Osteoblast (primary cell): ENCODE results near the gene SLC13A2. TPM values are rescaled to one million over a fixed set of nuclear protein-coding genes. Genes with fewer than 3 reads are reported as not detected.

ENCODE experiments used
- DNase-seq: peaks from one replicate; pipeline ENCODE4 v3.0.0; 2011; ENCODE audit warnings: low spot score, mixed read lengths; ENCODE audit not compliant: insufficient read length; ENCODE audit errors: missing footprints
- H2AFZ ChIP-seq: 2 replicates; pipeline ENCODE4 v1.6.0; 2011; ENCODE audit warnings: mild to moderate bottlenecking, low read length
- H3K27ac ChIP-seq: 2 replicates; pipeline ENCODE4 v1.5.1; 2011; ENCODE audit warnings: mild to moderate bottlenecking, low read depth, low read length, moderate library complexity
- H3K27me3 ChIP-seq: 2 replicates; pipeline ENCODE4 v1.6.0; 2012; ENCODE audit warnings: mild to moderate bottlenecking, control low read depth, inconsistent platforms, low read length, moderate library complexity; ENCODE audit not compliant: insufficient read depth
- H3K36me3 ChIP-seq: 2 replicates; pipeline ENCODE4 v1.5.1; 2011; ENCODE audit warnings: mild to moderate bottlenecking, low read length, control low read depth, moderate library complexity; ENCODE audit not compliant: insufficient read depth
- H3K4me1 ChIP-seq: 2 replicates; pipeline ENCODE4 v1.5.1; 2011; ENCODE audit warnings: mild to moderate bottlenecking, low read length, control low read depth, moderate library complexity; ENCODE audit not compliant: insufficient read depth
- H3K4me2 ChIP-seq: 2 replicates; pipeline ENCODE4 v1.6.0; 2011; ENCODE audit warnings: mild to moderate bottlenecking, low read length; ENCODE audit not compliant: insufficient read depth
- H3K4me3 ChIP-seq: fragments of 200-600 bp; sonication (generic); 3 replicates; pipeline ENCODE4 v1.5.1; 2012; ENCODE audit warnings: mild to moderate bottlenecking, low read length, inconsistent platforms; ENCODE audit not compliant: insufficient read depth
- H3K79me2 ChIP-seq: 2 replicates; pipeline ENCODE4 v1.6.0; 2012; ENCODE audit warnings: mild to moderate bottlenecking, low read length, control low read depth, inconsistent platforms; ENCODE audit not compliant: insufficient read depth
- H3K9me3 ChIP-seq: 2 replicates; pipeline ENCODE4 v1.5.1; 2011; ENCODE audit warnings: low read depth, low read length, control low read depth
- H4K20me1 ChIP-seq: 2 replicates; pipeline ENCODE4 v1.6.0; 2012; ENCODE audit warnings: mild to moderate bottlenecking, low read length, control low read depth; ENCODE audit not compliant: insufficient read depth
- CTCF ChIP-seq: IDR thresholded peaks from 2 replicates; pipeline ENCODE4 v1.5.1; 2011; ENCODE audit warnings: mild to moderate bottlenecking, low read depth, low read length, moderate library complexity; ENCODE audit errors: extremely low read depth
- total RNA-seq: library from RNA; depleted of rRNA; stranded (reverse); fragments of >200 nt; gene quantifications from 2 replicates; pipeline ENCODE4 v1.2.3, GENCODE V29; 2012

Gene SLC13A2
- total RNA-seq, 1 donor, result not detected

- H3K27me3 ChIP-seq, result peaks cover 47% of the 10 kb centered on the region
- no peaks in the 10 kb centered on the region for H3K36me3 ChIP-seq
- H3K79me2 ChIP-seq, result no peaks in the 10 kb centered on the region
- no peak overlapping the region for H3K4me2 ChIP-seq
- no peak overlapping the region for H3K27ac ChIP-seq
- peaks cover 2% of the 10 kb centered on the region for H4K20me1 ChIP-seq
- peaks cover 18% of the 10 kb centered on the region for H3K4me1 ChIP-seq
- TF ChIP-seq CTCF, result no peak
- DNase-seq, result no peak
- H3K9me3 ChIP-seq, result no peaks in the 10 kb centered on the region
- no peak overlapping the region for H3K4me3 ChIP-seq
- H2AFZ ChIP-seq, result no peak overlapping the region
Observed at GRCh38 chr17:28468781-28469180, 4.7 kb upstream of the SLC13A2 start.

- Histone ChIP-seq H3K4me1 (peaks cover 18% of the 10 kb centered on the region), H3K27me3 (peaks cover 48% of the 10 kb centered on the region)
Observed at GRCh38 chr17:28469376-28469775, 4.1 kb upstream of the SLC13A2 start.

GRCh38 chr17:28470266-28470913 is 3.1 kb upstream of the SLC13A2 start:
- no peaks in the 10 kb centered on the region for H3K79me2 ChIP-seq
- H3K36me3 ChIP-seq, result no peaks in the 10 kb centered on the region
- H3K27me3 ChIP-seq, result peaks cover 52% of the 10 kb centered on the region
- H3K27ac ChIP-seq, result no peak overlapping the region
- H3K9me3 ChIP-seq, result no peaks in the 10 kb centered on the region
- H3K4me1 ChIP-seq, result peaks cover 18% of the 10 kb centered on the region
- H3K4me2 ChIP-seq, result no peak overlapping the region
- H4K20me1 ChIP-seq, result peaks cover 2% of the 10 kb centered on the region
- DNase-seq, result peak; percentile 60
- TF ChIP-seq CTCF, result no peak
- no peak overlapping the region for H3K4me3 ChIP-seq
- H2AFZ ChIP-seq, result no peak overlapping the region

More at GRCh38 chr17:28469376-28469775, 4.1 kb upstream of the SLC13A2 start:
- no peak for DNase-seq
- H3K9me3 ChIP-seq, result no peaks in the 10 kb centered on the region
- no peak overlapping the region for H3K4me3 ChIP-seq
- H3K36me3 ChIP-seq, result no peaks in the 10 kb centered on the region
- H3K79me2 ChIP-seq, result no peaks in the 10 kb centered on the region
- TF ChIP-seq CTCF, result no peak
- H3K4me2 ChIP-seq, result no peak overlapping the region
- H4K20me1 ChIP-seq, result peaks cover 2% of the 10 kb centered on the region
- no peak overlapping the region for H2AFZ ChIP-seq
- no peak overlapping the region for H3K27ac ChIP-seq

GRCh38 chr17:28470914-28471366 is 2.5 kb upstream of the SLC13A2 start:
- Histone ChIP-seq H3K36me3 (no peaks in the 10 kb centered on the region), H2AFZ (no peak overlapping the region), H3K9me3 (no peaks in the 10 kb centered on the region), H3K27ac (no peak overlapping the region), H3K27me3 (peaks cover 50% of the 10 kb centered on the region), H3K4me1 (peaks cover 16% of the 10 kb centered on the region), H3K4me3 (no peak overlapping the region), H4K20me1 (peaks cover 2% of the 10 kb centered on the region), H3K79me2 (no peaks in the 10 kb centered on the region), H3K4me2 (no peak overlapping the region)
- no peak for TF ChIP-seq CTCF
- DNase-seq, result no peak
